CD4-positive, alpha-beta memory T cell (primary cell): ENCODE results near the gene ADO. TPM values are rescaled to one million over a fixed set of nuclear protein-coding genes. Genes with fewer than 3 reads are reported as not detected.

Experiments
- CTCF ChIA-PET: fragments of 350-600 bp; sonication (Branson Sonifier 250); formaldehyde crosslinking; loops from one replicate; lab custom pipeline; 2021; ENCODE audit warnings: inconsistent platforms; ENCODE audit not compliant: partially characterized antibody; lab: Charles Lee
- POLR2A ChIA-PET: fragments of 350-600 bp; sonication (Branson Sonifier 250); formaldehyde crosslinking; loops from one replicate; lab custom pipeline; 2021; ENCODE audit not compliant: partially characterized antibody; lab: Charles Lee
- DNase-seq, 5 donors: peaks; one replicate each; pipeline versions ENCODE4 v3.0.0 to v3.0.0-alpha.2; 2020 to 2022; ENCODE audit warnings: mixed read lengths in 1 of 5
- H3K27ac ChIP-seq: one replicate; pipeline ENCODE4 v1.7.0; 2013; ENCODE audit warnings: low read depth, low read length
- H3K27me3 ChIP-seq: 2 replicates; pipeline ENCODE4 v1.7.0; 2013; ENCODE audit warnings: mild to moderate bottlenecking, low read length, moderate library complexity; ENCODE audit not compliant: insufficient read depth
- H3K36me3 ChIP-seq: 2 replicates; pipeline ENCODE4 v1.7.0; 2013; ENCODE audit warnings: mild to moderate bottlenecking, low read length, moderate library complexity; ENCODE audit not compliant: insufficient read depth
- H3K4me1 ChIP-seq: 2 replicates; pipeline ENCODE4 v1.7.0; 2013; ENCODE audit warnings: mild to moderate bottlenecking, low read length, moderate library complexity; ENCODE audit not compliant: insufficient read depth
- H3K4me3 ChIP-seq, 2 donors: one replicate each; pipeline ENCODE4 v1.7.0; 2013; ENCODE audit warnings: low read length in 2 of 2, mild to moderate bottlenecking in 1 of 2
- H3K9me3 ChIP-seq, 2 donors: one replicate each; pipeline ENCODE4 v1.7.0; 2013; ENCODE audit warnings: low read length in 2 of 2, control low read depth in 1 of 2; ENCODE audit not compliant: control insufficient read depth in 1 of 2
- H3K27ac Mint-ChIP-seq, 7 donors: one replicate each; pipeline ENCODE4 v1.8.0; 2020 to 2021; ENCODE audit warnings: mixed read lengths in 7 of 7, mild to moderate bottlenecking in 6 of 7, inconsistent platforms in 3 of 7, moderate library complexity in 3 of 7
- H3K27me3 Mint-ChIP-seq, 2 donors: one replicate each; pipeline ENCODE4 v1.8.0; 2020 to 2021; ENCODE audit warnings: mixed read lengths in 2 of 2
- H3K36me3 Mint-ChIP-seq, 2 donors: one replicate each; pipeline ENCODE4 v1.8.0; 2020 to 2021; ENCODE audit warnings: mixed read lengths in 2 of 2, inconsistent platforms in 1 of 2, mild to moderate bottlenecking in 1 of 2
- H3K4me1 Mint-ChIP-seq, 4 donors: one replicate each; pipeline ENCODE4 v1.8.0; 2020 to 2021; ENCODE audit warnings: mixed read lengths in 4 of 4, mild to moderate bottlenecking in 1 of 4
- H3K4me3 Mint-ChIP-seq, 8 donors: one replicate each; pipeline ENCODE4 v1.8.0; 2020 to 2021; ENCODE audit warnings: mixed read lengths in 8 of 8, mild to moderate bottlenecking in 7 of 8, moderate library complexity in 6 of 8, inconsistent platforms in 3 of 8
- H3K9me3 Mint-ChIP-seq, 8 donors: one replicate each; pipeline ENCODE4 v1.8.0; 2020 to 2021; ENCODE audit warnings: mixed read lengths in 8 of 8, mild to moderate bottlenecking in 5 of 8, inconsistent platforms in 3 of 8, moderate library complexity in 1 of 8
- intact Hi-C: fragments of 100-400 bp; cut with micrococcal nuclease; formaldehyde crosslinking; loops from one replicate; pipeline ENCODE4 v1.15.1; 2023
- polyA plus RNA-seq, 2 donors: library from polyadenylated mRNA; unstranded; fragments of 300-500 nt; fragmentation: Illumina TruSeq; gene quantifications; one replicate each; pipeline ENCODE4 v1.2.3, GENCODE V29; 2021
- total RNA-seq, 2 experiments: library from RNA; stranded (reverse); gene quantifications; one replicate each; pipeline ENCODE4 v1.2.3, GENCODE V29; 2021

ADO gene
- total and polyA plus RNA-seq, 4 experiments from 2014 or later = 1.00 to 19.1 (median 11.7) TPM

GRCh38 chr10:62794306-62794705 lies 10.2 kb upstream of the ADO start:
- no peaks in the 10 kb centered on the region for H3K9me3 Mint-ChIP-seq
- Histone ChIP-seq H3K27me3 (peaks cover 7% of the 10 kb centered on the region), H3K27ac (no peak overlapping the region), H3K4me1 (no peaks in the 10 kb centered on the region), H3K9me3 (no peaks in the 10 kb centered on the region), H3K4me3 (no peak overlapping the region), H3K36me3 (no peaks in the 10 kb centered on the region)
- H3K27ac Mint-ChIP-seq = no peak overlapping the region
- CTCF ChIA-PET = interaction anchor here (1.1 kb wide), 1 partner anchor 200 kb away, joined by 3 read pairs; no protein-coding TSS in a partner anchor
- H3K27me3 Mint-ChIP-seq = peaks cover 10 to 11% of the 10 kb centered on the region in 2 donors
- no peaks in the 10 kb centered on the region for H3K36me3 Mint-ChIP-seq
- DNase-seq = no peak
- H3K4me1 Mint-ChIP-seq = no peaks in the 10 kb centered on the region
- H3K4me3 Mint-ChIP-seq = no peak overlapping the region
- POLR2A ChIA-PET = interaction anchor here (1.0 kb wide), 1 partner anchor 22 kb away, joined by 3 read pairs; the partner anchor contains the start of gene EGR2
- intact Hi-C loops = no loop called here

- H3K9me3 ChIP-seq = no peaks in the 10 kb centered on the region
- Mint-ChIP-seq H3K36me3 (no peaks in the 10 kb centered on the region), H3K27me3 (peaks cover 10 to 11% of the 10 kb centered on the region in 2 donors), H3K4me1 (no peaks in the 10 kb centered on the region), H3K4me3 (no peak overlapping the region), H3K9me3 (no peaks in the 10 kb centered on the region), H3K27ac (no peak overlapping the region)
- no peak overlapping the region for H3K4me3 ChIP-seq
- H3K36me3 ChIP-seq = no peaks in the 10 kb centered on the region
- no peaks in the 10 kb centered on the region for H3K4me1 ChIP-seq
- intact Hi-C loops = no loop called here
- peaks cover 7% of the 10 kb centered on the region for H3K27me3 ChIP-seq
- ChIA-PET POLR2A (interaction anchor here (1.0 kb wide), 1 partner anchor 21 kb away, joined by 3 read pairs; the partner anchor contains the start of gene EGR2), CTCF (interaction anchor here (0.5 to 1.6 kb wide), 3 partner anchors 22 to 200 kb away, joined by 3 read pairs; no protein-coding TSS in a partner anchor)
- H3K27ac ChIP-seq = no peak overlapping the region
- DNase-seq = no peak
Measured at GRCh38 chr10:62795100-62795499, 9.4 kb upstream of the ADO start.

GRCh38 chr10:62795762-62796161 lies 8.8 kb upstream of the ADO start:
- no peak overlapping the region for H3K27ac Mint-ChIP-seq
- H3K36me3 ChIP-seq = no peaks in the 10 kb centered on the region
- DNase-seq = no peak
- no peaks in the 10 kb centered on the region for H3K4me1 Mint-ChIP-seq
- H3K4me3 ChIP-seq = no peak overlapping the region
- H3K27ac ChIP-seq = no peak overlapping the region
- no peaks in the 10 kb centered on the region for H3K9me3 ChIP-seq
- ChIA-PET CTCF (interaction anchor here (1.6 kb wide), 1 partner anchor 21 kb away, joined by 3 read pairs; no protein-coding TSS in a partner anchor), POLR2A (interaction anchor here (1.6 kb wide), 1 partner anchor 22 kb away, joined by 3 read pairs; no protein-coding TSS in a partner anchor)
- intact Hi-C loops = no loop called here
- no peaks in the 10 kb centered on the region for H3K4me1 ChIP-seq
- peaks cover 10 to 11% of the 10 kb centered on the region in 2 donors for H3K27me3 Mint-ChIP-seq
- H3K4me3 Mint-ChIP-seq = no peak overlapping the region
- H3K9me3 Mint-ChIP-seq = no peaks in the 10 kb centered on the region
- H3K27me3 ChIP-seq = peaks cover 7% of the 10 kb centered on the region
- no peaks in the 10 kb centered on the region for H3K36me3 Mint-ChIP-seq

GRCh38 chr10:62796896-62797295 lies 7.6 kb upstream of the ADO start:
- Mint-ChIP-seq H3K9me3 (no peaks in the 10 kb centered on the region), H3K27ac (no peak overlapping the region), H3K36me3 (no peaks in the 10 kb centered on the region), H3K27me3 (peaks cover 10 to 11% of the 10 kb centered on the region in 2 donors), H3K4me3 (no peak overlapping the region), H3K4me1 (no peaks in the 10 kb centered on the region)
- Histone ChIP-seq H3K4me3 (no peak overlapping the region), H3K27ac (no peak overlapping the region), H3K9me3 (no peaks in the 10 kb centered on the region), H3K4me1 (no peaks in the 10 kb centered on the region), H3K27me3 (peaks cover 7% of the 10 kb centered on the region), H3K36me3 (no peaks in the 10 kb centered on the region)
- intact Hi-C loops = no loop called here
- ChIA-PET POLR2A (interaction anchor here (1.6 kb wide), 1 partner anchor 21 kb away, joined by 3 read pairs; no protein-coding TSS in a partner anchor), CTCF (interaction anchor here (0.7 to 1.3 kb wide), 3 partner anchors 21 to 361 kb away, joined by 3 to 5 read pairs (median 4); no protein-coding TSS in a partner anchor)
- no peak for DNase-seq

- no peaks in the 10 kb centered on the region for H3K9me3 Mint-ChIP-seq
- H3K4me3 Mint-ChIP-seq = no peak overlapping the region
- no peaks in the 10 kb centered on the region for H3K36me3 ChIP-seq
- peaks cover 2 to 8% of the 10 kb centered on the region in 2 donors for H3K27me3 Mint-ChIP-seq
- no peak for DNase-seq
- H3K4me1 ChIP-seq = peaks cover 15% of the 10 kb centered on the region
- H3K9me3 ChIP-seq = no peaks in the 10 kb centered on the region
- H3K27ac Mint-ChIP-seq = no peak overlapping the region
- ChIA-PET CTCF (interaction anchor here (1.0 to 4.0 kb wide), 5 partner anchors 10 to 165 kb away, joined by 3 to 45 read pairs (median 4); partner anchors contain the start of gene EGR2), POLR2A (interaction anchor here (1.0 to 6.7 kb wide), 2 partner anchors 15 to 65 kb away, joined by 3 to 109 read pairs; partner anchors contain the start of gene EGR2)
- H3K27ac ChIP-seq = no peak overlapping the region
- peaks cover 14 to 24% (median 18%) of the 10 kb centered on the region in 4 donors for H3K4me1 Mint-ChIP-seq
- H3K4me3 ChIP-seq = no peak overlapping the region
- H3K36me3 Mint-ChIP-seq = peaks cover 6 to 14% of the 10 kb centered on the region in 2 donors
- intact Hi-C loops = no loop called here
- H3K27me3 ChIP-seq = peaks cover 7% of the 10 kb centered on the region
Measured at GRCh38 chr10:62801871-62802270, 2.6 kb upstream of the ADO start.

GRCh38 chr10:62803724-62804355 lies 680 bp upstream of the ADO start:
- Histone ChIP-seq H3K27ac (peak overlapping the region; percentile 83), H3K36me3 (no peaks in the 10 kb centered on the region), H3K9me3 (no peaks in the 10 kb centered on the region), H3K4me3 (peak overlapping the region; percentile 55 to 88), H3K4me1 (peaks cover 34% of the 10 kb centered on the region), H3K27me3 (no peaks in the 10 kb centered on the region)
- ChIA-PET POLR2A (interaction anchor here (0.5 to 6.7 kb wide), 14 partner anchors 13 to 902 kb away, joined by 3 to 109 read pairs (median 4); partner anchors contain the start of genes ARID5B, EGR2 and NRBF2), CTCF (interaction anchor here (1.0 to 4.0 kb wide), 7 partner anchors 13 to 353 kb away, joined by 3 to 45 read pairs (median 7); partner anchors contain the start of gene EGR2)
- no peak for DNase-seq
- H3K4me3 Mint-ChIP-seq = peak overlapping the region; percentile 91 to 99 (median 94)
- H3K4me1 Mint-ChIP-seq = peaks cover 22 to 44% (median 33%) of the 10 kb centered on the region in 4 donors
- peaks cover 0 to 4% of the 10 kb centered on the region in 2 donors for H3K27me3 Mint-ChIP-seq
- intact Hi-C loops = loop anchor here (1.0 kb wide), 6 partner anchors 12 to 861 kb away; partner anchors contain the start of genes EGR2 and NRBF2
- H3K9me3 Mint-ChIP-seq = no peaks in the 10 kb centered on the region
- H3K36me3 Mint-ChIP-seq = peaks cover 13 to 24% of the 10 kb centered on the region in 2 donors
- H3K27ac Mint-ChIP-seq = peak overlapping the region; percentile 96 to 100 (median 99)
